Ammon's horn (tissue), 1 donor: ENCODE results near the gene STT3B.
A peak's percentile ranks its signal among the peaks of the same experiment; 100 is the strongest.
"Not testable (repeated sequence)": the region's sequence is repeated elsewhere in the genome, so short reads cannot be mapped to it uniquely, and the experiment has no call there.

Source experiments
- DNase-seq: peaks from one replicate; pipeline ENCODE4 v3.0.0-alpha.2; 2016; ENCODE audit warnings: low spot score

The STT3B gene

GRCh38 chr3:31605333-31605732 lies 72.6 kb downstream of the STT3B start:
- DNase-seq = not testable (repeated sequence)

- no peak for DNase-seq
These were observed 73.7 kb downstream of the STT3B start for GRCh38 chr3:31606453-31606852.

GRCh38 chr3:31610700-31611275 lies 78.1 kb downstream of the STT3B start:
- DNase-seq = peak; percentile 11

DNA sequence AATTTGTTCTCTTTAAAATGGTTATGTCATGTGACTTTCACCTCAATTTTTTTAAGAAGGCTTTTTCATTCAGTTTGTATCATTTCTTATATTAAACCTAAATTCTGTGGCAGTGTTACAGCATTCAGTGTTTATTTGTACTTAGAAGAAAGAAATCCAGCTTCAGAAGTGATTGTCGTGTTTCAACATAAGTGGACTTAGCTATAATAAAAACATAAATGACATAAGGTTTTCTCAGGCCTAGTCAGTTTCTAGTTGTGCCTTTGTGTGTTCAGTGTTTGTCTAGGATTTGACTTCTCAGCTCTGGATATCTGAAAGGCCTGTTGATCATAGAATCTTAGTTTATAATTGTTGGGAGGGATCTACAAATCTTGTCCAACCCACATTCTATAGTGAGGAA lies 80.5 kb downstream of the STT3B start:
- DNase-seq = no peak

- DNase-seq = no peak
These were observed 80.9 kb downstream of the STT3B start for GRCh38 chr3:31613654-31614053.

DNA sequence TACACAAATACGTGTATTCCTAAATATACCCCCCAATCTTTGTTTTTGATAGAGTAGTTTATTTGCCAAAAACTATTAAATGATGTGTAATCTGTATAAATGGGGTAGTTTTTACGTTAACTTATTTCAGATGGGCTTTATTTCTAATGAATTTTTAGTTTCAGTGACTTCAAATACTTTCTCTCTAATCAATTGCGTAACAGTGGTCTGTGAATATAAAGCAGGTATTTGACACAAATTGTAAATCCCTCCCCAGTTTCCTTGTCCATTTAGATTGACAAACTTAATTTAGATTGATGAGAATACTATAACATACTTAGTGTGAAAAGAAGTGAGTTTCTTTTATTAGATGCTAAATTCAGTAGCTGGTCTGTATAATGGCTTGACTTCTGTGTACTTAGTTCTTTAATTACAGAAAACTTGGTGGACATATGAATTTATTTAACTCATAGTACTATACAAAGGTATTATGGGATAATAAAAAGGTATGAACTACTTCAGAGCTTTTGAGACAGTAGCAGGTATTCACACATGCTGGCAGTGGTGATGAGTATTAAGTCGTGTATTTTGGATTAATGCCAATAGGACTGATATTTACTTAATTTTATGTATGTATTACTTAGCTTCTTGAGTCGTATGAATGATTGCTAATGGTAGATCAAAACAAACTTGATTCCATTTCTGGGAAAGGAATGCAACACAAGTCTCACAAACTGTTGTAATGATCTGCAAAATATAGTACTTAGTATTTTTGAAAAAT lies 81.6 kb downstream of the STT3B start:
- DNase-seq = no peak

DNA sequence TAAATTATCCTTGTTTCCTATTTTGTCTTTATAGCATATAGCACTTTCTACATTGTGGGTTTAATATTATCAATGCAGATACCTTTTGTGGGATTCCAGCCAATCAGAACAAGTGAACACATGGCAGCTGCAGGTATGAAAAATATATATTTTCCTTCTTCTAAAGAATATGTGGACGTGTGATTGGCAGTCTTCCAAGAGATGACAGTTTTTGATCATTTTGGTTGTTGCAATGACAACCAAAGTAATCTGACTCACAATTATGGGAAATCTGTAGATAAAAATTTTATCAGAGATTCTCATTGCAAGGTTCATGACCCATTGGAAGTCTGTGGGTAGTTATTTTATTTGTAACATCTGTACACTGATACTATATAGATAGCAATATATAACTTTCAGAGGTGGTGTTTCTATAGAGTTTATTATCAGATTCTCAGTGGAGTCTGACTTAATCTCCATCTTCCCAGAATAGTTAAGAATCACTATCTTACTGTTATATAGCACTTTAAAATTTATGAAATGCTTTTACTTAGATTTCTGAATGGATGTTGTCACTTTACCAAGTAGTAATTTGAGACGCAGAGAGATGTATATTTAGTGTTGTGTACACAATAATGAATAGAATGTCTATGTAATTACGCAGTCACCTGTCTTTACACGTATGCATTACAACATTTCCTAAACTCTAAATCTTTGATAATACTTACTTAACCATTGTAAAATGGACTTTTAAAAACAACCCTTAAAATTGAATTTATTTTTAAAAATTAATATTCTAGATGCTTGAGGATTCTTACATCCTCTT lies 82.5 kb downstream of the STT3B start:
- DNase-seq = no peak

GRCh38 chr3:31616711-31617110 lies 84.0 kb downstream of the STT3B start:
- no peak for DNase-seq

DNA sequence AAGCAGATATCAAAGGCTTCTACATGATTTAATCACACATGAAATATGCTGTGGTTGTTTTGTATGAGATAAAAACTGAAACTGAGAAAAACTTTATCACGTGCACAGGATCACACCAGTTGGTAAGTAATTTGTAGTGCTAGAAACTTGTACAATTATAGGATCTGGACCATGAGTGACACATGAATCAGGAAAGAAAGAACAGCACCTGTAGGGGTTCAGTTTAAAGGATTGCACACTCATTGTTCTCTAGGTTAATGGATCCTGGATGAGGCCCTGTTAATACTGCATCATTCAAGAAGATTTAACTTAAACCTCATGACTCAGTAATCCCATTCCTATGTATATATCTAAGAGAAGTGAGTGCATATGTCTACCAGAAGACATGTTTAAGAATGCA lies 87.9 kb downstream of the STT3B start:
- no peak for DNase-seq

DNA sequence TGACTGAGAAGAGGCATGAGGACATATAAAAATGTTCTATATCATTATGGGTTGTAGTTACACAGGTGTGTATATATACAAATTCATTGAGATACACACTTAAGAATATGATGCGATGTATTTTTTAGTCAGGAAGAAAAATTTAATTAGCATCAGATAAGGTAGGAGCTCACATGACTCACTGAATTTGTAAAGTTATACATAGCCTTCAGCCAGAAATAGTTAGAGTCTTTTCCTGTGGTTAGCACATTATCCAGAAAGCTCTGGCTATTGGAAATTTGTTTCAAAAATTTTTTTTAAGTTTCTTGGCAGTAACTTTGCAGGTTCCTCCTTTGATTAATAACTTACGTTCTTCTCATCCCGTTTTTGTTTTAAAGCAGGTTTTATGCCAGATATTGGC lies 88.6 kb downstream of the STT3B start:
- no peak for DNase-seq

DNA sequence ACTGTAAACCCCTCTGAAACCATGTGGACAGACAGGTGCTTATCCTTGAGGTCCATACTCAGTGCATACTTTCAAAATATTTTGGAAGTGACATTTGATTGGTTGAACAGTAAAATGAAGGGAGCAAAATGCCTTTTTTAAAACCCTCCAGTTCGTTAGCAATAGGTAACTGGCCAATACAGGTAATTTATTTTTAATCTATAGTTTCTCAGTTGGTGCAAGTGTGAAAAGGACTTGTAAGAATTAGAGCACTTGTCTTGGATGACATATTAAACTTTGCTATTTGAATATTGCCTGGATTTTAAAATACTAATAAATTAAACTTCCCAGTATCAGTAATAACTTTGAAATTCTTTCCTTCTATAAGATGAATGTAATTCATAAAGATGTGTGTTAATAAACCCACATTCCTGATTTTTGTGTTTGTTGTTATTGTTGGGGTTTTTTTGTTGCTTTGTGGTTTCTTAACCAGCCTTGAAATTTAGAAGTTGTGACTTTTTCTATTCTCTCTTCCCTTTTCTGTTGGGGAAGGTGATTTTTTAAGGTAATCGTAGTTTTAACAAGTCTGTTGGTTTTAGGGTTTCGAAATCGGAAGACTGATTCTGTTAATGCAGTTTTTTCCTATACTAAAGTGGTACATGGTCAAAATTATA lies 90.0 kb downstream of the STT3B start:
- no peak for DNase-seq

GRCh38 chr3:31624083-31624709 lies 91.5 kb downstream of the STT3B start:
- no peak for DNase-seq

GRCh38 chr3:31625358-31625757 lies 92.6 kb downstream of the STT3B start:
- no peak for DNase-seq

DNA sequence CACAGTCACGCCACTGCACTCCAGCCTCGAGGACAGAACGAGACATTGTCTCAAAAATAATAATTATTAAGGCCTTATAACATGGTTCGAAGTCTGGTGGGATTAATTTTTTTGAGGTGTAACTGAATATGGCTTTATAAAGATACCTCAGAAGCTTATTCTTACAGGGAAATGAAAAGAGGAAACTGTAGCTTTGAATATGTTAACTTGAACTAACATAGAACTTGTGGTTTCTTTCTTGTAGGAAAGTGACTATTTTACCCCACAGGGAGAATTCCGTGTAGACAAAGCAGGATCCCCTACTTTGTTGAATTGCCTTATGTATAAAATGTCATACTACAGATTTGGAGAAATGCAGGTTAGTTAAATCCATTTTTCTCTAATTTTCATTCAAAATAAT lies 96.3 kb downstream of the STT3B start:
- no peak for DNase-seq

- DNase-seq = no peak
These were observed 101.8 kb downstream of the STT3B start for GRCh38 chr3:31634476-31634875.

DNA sequence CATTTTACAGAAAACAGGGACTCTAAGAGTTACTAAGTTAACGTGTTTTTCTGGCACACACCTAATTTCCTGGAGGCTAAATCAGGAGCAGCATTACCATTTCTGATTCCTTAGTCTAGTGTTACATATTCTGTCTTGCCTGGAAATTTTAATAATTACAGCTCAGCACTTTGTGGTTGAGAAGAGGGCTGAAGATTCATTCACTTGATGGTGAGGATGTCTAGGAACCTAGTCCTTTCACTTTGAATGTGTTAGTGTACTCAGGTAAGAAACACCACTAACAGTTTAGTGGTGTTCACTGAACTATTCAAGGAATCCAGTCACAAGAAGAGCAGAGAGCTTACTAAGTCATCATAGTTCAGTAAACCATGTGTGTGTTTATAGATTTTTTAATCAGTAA lies 102.8 kb downstream of the STT3B start:
- no peak for DNase-seq

GRCh38 chr3:31636049-31636448 lies 103.3 kb downstream of the STT3B start:
- no peak for DNase-seq

- DNase-seq = no peak
These were observed 104.1 kb downstream of the STT3B start for GRCh38 chr3:31636694-31637442.

GRCh38 chr3:31639828-31640227 lies 107.1 kb downstream of the STT3B start:
- DNase-seq = no peak

GRCh38 chr3:31645256-31645655 lies 112.5 kb downstream of the STT3B start:
- DNase-seq = no peak

GRCh38 chr3:31648286-31648968 lies 115.7 kb downstream of the STT3B start:
- DNase-seq = no peak
